K562 (cell line): ENCODE measurements around the gene TRPV5. TPM values are rescaled to one million over a fixed set of nuclear protein-coding genes. Genes with fewer than 3 reads are reported as not detected.
A peak's percentile ranks its signal among the peaks of the same experiment; 100 is the strongest.

Experiments used
- CTCF ChIP-seq, 3 experiments: IDR thresholded peaks in 2 of 3; conservative IDR thresholded peaks in 1 of 3; 2 replicates each; pipeline ENCODE4 v1.5.1; 2011 to 2012; ENCODE audit warnings: low read length in 3 of 3, mild to moderate bottlenecking in 3 of 3, control low read depth in 2 of 3, improper control_type of control experiment in 1 of 3, inconsistent platforms in 1 of 3, low read depth in 1 of 3, mixed read lengths in 1 of 3, moderate library complexity in 1 of 3; ENCODE audit not compliant: insufficient read depth in 2 of 3
- DMBX1 ChIP-seq: fragments of 250-450 bp; sonication (Bioruptor Pico); IDR thresholded peaks from 2 replicates; pipeline ENCODE4 v1.8.0; 2022; ENCODE audit warnings: inconsistent platforms, mild to moderate bottlenecking, moderate library complexity, borderline replicate concordance
- ETV1 ChIP-seq: fragments of 450-650 bp; conservative IDR thresholded peaks from 2 replicates; pipeline ENCODE4 v1.6.1; 2016; ENCODE audit warnings: missing genetic modification characterization, control low read depth, low read depth, missing compliant biosample characterization
- IFI16 ChIP-seq: fragments of 250-450 bp; sonication (Bioruptor Pico); IDR thresholded peaks from 2 replicates; pipeline ENCODE4 v2.1.2; 2022; ENCODE audit warnings: mild to moderate bottlenecking, inconsistent platforms
- MAFK ChIP-seq: IDR thresholded peaks from 2 replicates; pipeline ENCODE4 v1.6.1; 2011; ENCODE audit warnings: low read length, improper control_type of control experiment
- NRF1 ChIP-seq, 2 experiments: fragments of 450-650 bp; IDR thresholded peaks in 1 of 2; conservative IDR thresholded peaks in 1 of 2; 2 replicates each; pipeline ENCODE4 v1.6.1; 2014; ENCODE audit warnings: mild to moderate bottlenecking in 2 of 2
- RAD21 ChIP-seq, 2 experiments: fragments of 250-450 bp in 1 of 2; fragments of 450-650 bp in 1 of 2; sonication (Bioruptor Pico) in 1 of 2; formaldehyde crosslinking in 1 of 2; IDR thresholded peaks in 1 of 2; conservative IDR thresholded peaks in 1 of 2; 2 replicates each; pipeline versions ENCODE4 v1.4.0 to v1.8.0; 2020 to 2022; ENCODE audit warnings: mild to moderate bottlenecking in 2 of 2, moderate library complexity in 1 of 2
- REST ChIP-seq, 2 experiments: fragments of 450-650 bp; formaldehyde crosslinking in 1 of 2; IDR thresholded peaks; 2 replicates each; pipeline versions ENCODE4 v1.4.0 to v1.6.1; 2014 to 2020; ENCODE audit warnings: mild to moderate bottlenecking in 2 of 2, borderline replicate concordance in 1 of 2, low read depth in 1 of 2
- TCF3 ChIP-seq: sonication (generic); formaldehyde crosslinking; IDR thresholded peaks from 2 replicates; pipeline ENCODE4 v1.4.0; 2020; ENCODE audit warnings: mild to moderate bottlenecking, missing genetic modification reagents
- TFE3 ChIP-seq: fragments of 450-650 bp; formaldehyde crosslinking; IDR thresholded peaks from 2 replicates; pipeline ENCODE4 v1.4.0; 2020; ENCODE audit warnings: mild to moderate bottlenecking, mixed read lengths
- ZKSCAN1 ChIP-seq: fragments of 150-350 bp; IDR thresholded peaks from 2 replicates; pipeline ENCODE4 v1.6.1; 2016; ENCODE audit warnings: low read depth, low read length
- ZNF165 ChIP-seq: fragments of 250-450 bp; sonication (Bioruptor Pico); IDR thresholded peaks from 2 replicates; pipeline ENCODE4 v1.4.0; 2020; ENCODE audit warnings: borderline replicate concordance
- ZNF511 ChIP-seq: sonication (generic); formaldehyde crosslinking; IDR thresholded peaks from 2 replicates; pipeline ENCODE4 v1.8.0; 2022; ENCODE audit warnings: mild to moderate bottlenecking, missing genetic modification reagents
- polyA plus RNA-seq, 8 experiments: library from polyadenylated mRNA; depleted of rRNA in 4 of 8; stranded (reverse) in 5 of 8; unstranded in 3 of 8; fragments of >200 nt; fragmentation: Nextera tagmentation in 2 of 8; fragmentation: Illumina TruSeq in 1 of 8; extraction: Ambion mirVana in 2 of 8; extraction: Trizol in 1 of 8; gene quantifications; 2 replicates each; pipeline versions ENCODE4 v1.2.1 to v1.2.3, GENCODE V29; 2011 to 2014; ENCODE audit warnings: inconsistent platforms in 1 of 8, missing spikeins in 1 of 8
- total RNA-seq, 7 experiments: library from RNA; depleted of rRNA in 6 of 7; stranded (reverse); fragments of >200 nt in 6 of 7; fragmentation: Illumina TruSeq in 2 of 7; extraction: Trizol in 2 of 7; gene quantifications; 2 replicates each; pipeline versions ENCODE4 v1.2.1 to v1.2.3, GENCODE V29; 2011 to 2021; ENCODE audit warnings: low replicate concordance in 1 of 7

The TRPV5 gene
- total and polyA plus RNA-seq, 9 of the 15 experiments (the other 6 are each of a cell fraction or from before 2014, with no cell fraction given), result not detected

GRCh38 chr7:142880876-142881505, 52.6 kb downstream of the TRPV5 start (continued):
- TF ChIP-seq REST (IDR thresholded peaks at IDR 0.05; ENCODE audit: borderline replicate concordance) (peak; percentile 79), REST (CRISPR knock-in tag; IDR thresholded peaks at IDR 0.05; ENCODE audit: low read depth) (no peak), MAFK (no peak; the same call in 1 of the 2 replicates), TCF3 (CRISPR knock-in tag) (no peak), DMBX1 (CRISPR knock-in tag) (no peak), ETV1 (tag) (0 out of 2 replicates have a peak, but pooled peaks have one; percentile 24), IFI16 (CRISPR knock-in tag) (no peak), CTCF (IDR thresholded peaks at IDR 0.05 in 2 of 3, conservative IDR thresholded peaks at IDR 0.05 in 1 of 3; ENCODE audit: insufficient read depth in 2 of 3, low read depth in 1 of 3, low read length in 3 of 3) (peak; percentile 92 to 98 (median 93)), NRF1 (conservative IDR thresholded peaks at IDR 0.05 in 1 of 2, IDR thresholded peaks at IDR 0.05 in 1 of 2) (no peak), ZNF511 (CRISPR knock-in tag) (0 out of 2 replicates have a peak, but pooled peaks have one; percentile 69), ZNF165 (CRISPR knock-in tag) (no peak), RAD21 (CRISPR knock-in tag; conservative IDR thresholded peaks at IDR 0.05 in 1 of 2, IDR thresholded peaks at IDR 0.05 in 1 of 2) (peak; percentile 75 to 80), ZKSCAN1 (no peak), TFE3 (CRISPR knock-in tag) (no peak)
